DND-41 (cell line): ENCODE measurements around the gene ACTN1.

Source experiments
- ATAC-seq: fragments of 200-7000 bp; cut with Tn5 transposase; 3 replicates; pipeline ENCODE4 v1.9.1; 2021; ENCODE audit warnings: low read depth; ENCODE audit not compliant: insufficient read depth
- DNase-seq: peaks from one replicate; pipeline ENCODE4 v3.0.0-alpha.2; 2020
- H2AFZ ChIP-seq: 2 replicates; pipeline ENCODE4 v1.6.0; 2012; ENCODE audit warnings: low read depth, low read length
- H3K27ac ChIP-seq: 2 replicates; pipeline ENCODE4 v1.5.1; 2012; ENCODE audit warnings: low read length, inconsistent platforms
- H3K27me3 ChIP-seq: fragments of 200-600 bp; sonication (generic); 2 replicates; pipeline ENCODE4 v1.6.0; 2012; ENCODE audit warnings: low read length, mild to moderate bottlenecking, inconsistent platforms; ENCODE audit not compliant: insufficient read depth, poor library complexity
- H3K36me3 ChIP-seq: 2 replicates; pipeline ENCODE4 v1.5.1; 2012; ENCODE audit warnings: low read length, inconsistent platforms; ENCODE audit not compliant: insufficient read depth
- H3K4me1 ChIP-seq: 2 replicates; pipeline ENCODE4 v1.5.1; 2012; ENCODE audit warnings: mild to moderate bottlenecking, low read length; ENCODE audit not compliant: insufficient read depth
- H3K4me2 ChIP-seq: 2 replicates; pipeline ENCODE4 v1.6.0; 2012; ENCODE audit warnings: mild to moderate bottlenecking, moderate library complexity, low read length, inconsistent platforms; ENCODE audit not compliant: insufficient read depth
- H3K4me3 ChIP-seq, 2 experiments: fragments of 200-600 bp in 1 of 2; shearing (Covaris generic) in 1 of 2; 2 replicates each; pipeline ENCODE4 v1.5.1; 2012 to 2016; ENCODE audit warnings: inconsistent platforms in 2 of 2, low read length in 2 of 2, mild to moderate bottlenecking in 2 of 2, low read depth in 1 of 2, moderate library complexity in 1 of 2
- H3K79me2 ChIP-seq: 2 replicates; pipeline ENCODE4 v1.6.0; 2012; ENCODE audit warnings: low read length, inconsistent platforms; ENCODE audit not compliant: insufficient read depth
- H3K9ac ChIP-seq: 2 replicates; pipeline ENCODE4 v1.6.0; 2012; ENCODE audit warnings: low read depth, mild to moderate bottlenecking, inconsistent platforms, low read length, moderate library complexity
- H3K9me3 ChIP-seq: 2 replicates; pipeline ENCODE4 v1.5.1; 2012; ENCODE audit warnings: low read length, moderate library complexity, mild to moderate bottlenecking, inconsistent platforms; ENCODE audit not compliant: insufficient read depth, severe bottlenecking
- H4K20me1 ChIP-seq: 2 replicates; pipeline ENCODE4 v1.6.0; 2012; ENCODE audit warnings: low read length; ENCODE audit not compliant: insufficient read depth
- EZH2 ChIP-seq: IDR thresholded peaks from 3 replicates; pipeline ENCODE4 v1.6.1; 2012; ENCODE audit warnings: borderline replicate concordance, low read depth, mild to moderate bottlenecking, moderate library complexity, low read length, inconsistent platforms; ENCODE audit not compliant: severe bottlenecking
- TF ChIP-seq, protein P1 (sequence below): IDR thresholded peaks from 2 replicates; pipeline ENCODE4 v1.5.1; 2012; ENCODE audit warnings: borderline replicate concordance, low read length, moderate library complexity, mild to moderate bottlenecking; ENCODE audit not compliant: poor library complexity, severe bottlenecking; ENCODE audit errors: extremely low read depth

The ACTN1 gene

DNA sequence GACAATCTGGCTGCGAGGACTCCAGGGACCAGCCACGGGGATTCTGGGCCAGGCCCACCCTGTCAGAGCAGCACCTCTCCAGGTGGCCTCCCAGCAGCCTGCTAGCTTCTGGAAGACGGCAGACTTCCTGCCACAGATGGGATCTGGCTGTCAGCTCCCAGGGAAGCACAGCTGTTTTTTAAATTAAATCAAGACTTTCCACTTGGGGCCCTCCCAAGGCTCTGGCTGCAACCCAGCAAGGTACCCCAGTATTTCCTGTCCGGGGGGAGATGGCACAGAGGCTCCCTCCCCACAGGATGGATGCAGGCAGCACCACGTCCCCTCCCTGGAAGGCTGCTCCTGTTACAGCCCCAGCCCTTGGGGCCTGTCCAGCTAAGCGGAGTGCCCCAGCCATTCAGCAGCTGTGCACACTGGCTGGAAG lies 56.9 kb downstream of the ACTN1 start:
- Histone ChIP-seq H3K4me2 (no peak overlapping the region), H4K20me1 (peaks cover 27% of the 10 kb centered on the region), H3K79me2 (peaks cover 21% of the 10 kb centered on the region; the same call in 1 of the 2 replicates), H3K36me3 (peaks cover 76% of the 10 kb centered on the region), H2AFZ (no peak overlapping the region), H3K4me3 (no peak overlapping the region), H3K27ac (no peak overlapping the region), H3K9ac (no peak overlapping the region), H3K9me3 (peaks cover 11% of the 10 kb centered on the region), H3K4me1 (no peaks in the 10 kb centered on the region), H3K27me3 (no peaks in the 10 kb centered on the region)
- DNase-seq (no peak), ATAC-seq (no peak)
- TF ChIP-seq, protein P1, sequence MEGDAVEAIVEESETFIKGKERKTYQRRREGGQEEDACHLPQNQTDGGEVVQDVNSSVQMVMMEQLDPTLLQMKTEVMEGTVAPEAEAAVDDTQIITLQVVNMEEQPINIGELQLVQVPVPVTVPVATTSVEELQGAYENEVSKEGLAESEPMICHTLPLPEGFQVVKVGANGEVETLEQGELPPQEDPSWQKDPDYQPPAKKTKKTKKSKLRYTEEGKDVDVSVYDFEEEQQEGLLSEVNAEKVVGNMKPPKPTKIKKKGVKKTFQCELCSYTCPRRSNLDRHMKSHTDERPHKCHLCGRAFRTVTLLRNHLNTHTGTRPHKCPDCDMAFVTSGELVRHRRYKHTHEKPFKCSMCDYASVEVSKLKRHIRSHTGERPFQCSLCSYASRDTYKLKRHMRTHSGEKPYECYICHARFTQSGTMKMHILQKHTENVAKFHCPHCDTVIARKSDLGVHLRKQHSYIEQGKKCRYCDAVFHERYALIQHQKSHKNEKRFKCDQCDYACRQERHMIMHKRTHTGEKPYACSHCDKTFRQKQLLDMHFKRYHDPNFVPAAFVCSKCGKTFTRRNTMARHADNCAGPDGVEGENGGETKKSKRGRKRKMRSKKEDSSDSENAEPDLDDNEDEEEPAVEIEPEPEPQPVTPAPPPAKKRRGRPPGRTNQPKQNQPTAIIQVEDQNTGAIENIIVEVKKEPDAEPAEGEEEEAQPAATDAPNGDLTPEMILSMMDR, result no peak
- TF ChIP-seq EZH2, result no peak

DNA sequence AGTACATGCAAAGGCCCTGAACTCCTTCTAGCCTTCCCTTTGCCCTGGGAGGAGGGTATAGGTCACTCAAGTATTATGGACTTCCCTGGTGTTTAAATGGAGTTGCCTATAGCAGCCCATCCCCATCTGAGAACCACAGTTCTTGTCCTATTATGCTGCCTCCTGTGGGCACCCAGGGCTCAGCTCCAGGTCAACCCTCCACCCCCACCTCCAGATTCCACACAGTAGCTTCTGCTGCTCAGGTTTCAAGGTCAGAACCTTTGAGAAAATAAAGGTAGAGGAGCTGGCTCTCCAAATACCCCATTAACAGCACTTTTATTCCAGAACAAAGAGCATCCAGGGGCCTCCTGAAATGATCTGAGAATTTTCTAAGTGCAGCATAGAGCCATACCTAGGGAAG lies 57.4 kb downstream of the ACTN1 start:
- H3K36me3 ChIP-seq, result peaks cover 81% of the 10 kb centered on the region
- no peak overlapping the region for H3K27ac ChIP-seq
- TF ChIP-seq, protein P1, result no peak
- no peak for TF ChIP-seq EZH2
- peaks cover 25% of the 10 kb centered on the region for H4K20me1 ChIP-seq
- no peak overlapping the region for H3K9ac ChIP-seq
- no peak for DNase-seq
- ATAC-seq, result no peak
- no peak overlapping the region for H3K4me2 ChIP-seq
- H2AFZ ChIP-seq, result no peak overlapping the region
- peaks cover 15% of the 10 kb centered on the region; the same call in 1 of the 2 replicates for H3K79me2 ChIP-seq
- H3K9me3 ChIP-seq, result peaks cover 6% of the 10 kb centered on the region
- H3K4me3 ChIP-seq, result no peak overlapping the region
- H3K27me3 ChIP-seq, result no peaks in the 10 kb centered on the region
- no peaks in the 10 kb centered on the region for H3K4me1 ChIP-seq

DNA sequence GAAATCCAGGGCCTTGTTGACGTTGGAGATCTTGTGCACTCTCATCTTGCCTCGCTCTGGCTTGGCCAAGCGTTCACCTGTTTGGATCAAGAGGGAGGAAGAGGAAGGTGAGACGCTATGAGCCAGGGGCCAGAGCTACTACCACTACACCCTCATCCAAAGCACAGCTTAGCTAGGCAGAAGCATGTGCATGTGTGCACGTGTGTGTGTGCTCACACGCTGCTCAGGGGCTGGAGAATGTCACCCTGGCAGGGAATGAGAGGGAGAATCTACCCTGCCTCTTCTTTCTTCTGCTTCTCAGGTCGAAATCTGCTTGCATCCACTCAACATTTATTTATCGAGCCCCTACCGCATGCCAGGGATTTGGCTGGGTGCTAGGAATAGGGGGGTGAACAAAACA lies 58.1 kb downstream of the ACTN1 start:
- ATAC-seq, result no peak
- H3K36me3 ChIP-seq, result peaks cover 85% of the 10 kb centered on the region
- H3K9me3 ChIP-seq, result peaks cover 1% of the 10 kb centered on the region
- DNase-seq, result no peak
- no peak overlapping the region for H3K4me2 ChIP-seq
- TF ChIP-seq, protein P1, result no peak
- no peak for TF ChIP-seq EZH2
- H3K27me3 ChIP-seq, result no peaks in the 10 kb centered on the region
- H3K9ac ChIP-seq, result no peak overlapping the region
- H3K79me2 ChIP-seq, result peaks cover 13% of the 10 kb centered on the region; the same call in 1 of the 2 replicates
- H4K20me1 ChIP-seq, result peaks cover 25% of the 10 kb centered on the region
- no peak overlapping the region for H3K27ac ChIP-seq
- no peak overlapping the region for H3K4me3 ChIP-seq
- H2AFZ ChIP-seq, result no peak overlapping the region
- H3K4me1 ChIP-seq, result no peaks in the 10 kb centered on the region
